GM19463 (cell line): Measurements from ENCODE around the gene RYR2.
"Not testable (repeated sequence)": the region's sequence is repeated elsewhere in the genome, so short reads cannot be mapped to it uniquely, and the experiment has no call there.

Source experiments
- ATAC-seq: cut with Tn5 transposase; IDR thresholded peaks from one replicate; pipeline ENCODE4 v1.9.1; 2021; ENCODE audit warnings: mild to moderate bottlenecking, moderate library complexity; ENCODE audit not compliant: unreplicated experiment

The RYR2 gene

DNA sequence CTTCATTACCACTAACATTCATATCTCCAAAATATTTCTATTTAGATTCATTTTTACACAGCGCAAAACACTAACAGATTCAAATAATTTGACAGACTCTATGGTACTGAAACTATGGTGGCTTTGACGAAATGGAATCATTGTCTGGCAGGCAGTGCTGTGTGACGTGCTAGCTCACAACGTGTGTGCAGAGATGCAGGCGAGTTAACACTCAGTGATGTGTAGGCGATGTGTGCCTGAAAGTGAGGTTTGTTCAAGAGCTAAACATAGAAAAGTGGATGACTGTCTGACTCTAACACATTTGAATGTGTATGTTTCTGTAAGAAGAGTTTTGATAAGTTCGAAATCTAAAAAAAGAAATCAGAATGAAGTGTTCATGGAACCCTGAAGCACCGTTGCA lies 97.7 kb downstream of the RYR2 start:
- no peak for ATAC-seq

DNA sequence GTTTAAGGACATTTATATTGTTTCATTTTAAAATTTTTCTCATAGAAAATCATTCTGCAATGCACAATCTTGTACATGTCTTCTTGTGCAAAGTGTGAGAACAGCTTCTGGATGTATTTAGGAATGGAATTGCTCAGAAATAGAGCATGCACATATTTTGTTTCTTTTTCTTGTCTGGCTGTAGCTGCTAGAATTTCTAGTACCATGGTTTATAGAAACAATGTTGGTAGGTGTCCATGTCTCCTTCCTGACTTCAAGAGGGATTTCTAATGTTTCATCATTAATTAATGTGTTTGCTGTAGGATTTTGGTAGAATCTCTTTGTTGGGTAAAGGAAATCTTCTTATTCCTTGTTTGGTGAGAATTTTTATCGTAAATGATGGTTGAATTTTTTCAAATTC lies 99.0 kb downstream of the RYR2 start:
- ATAC-seq, result no peak

DNA sequence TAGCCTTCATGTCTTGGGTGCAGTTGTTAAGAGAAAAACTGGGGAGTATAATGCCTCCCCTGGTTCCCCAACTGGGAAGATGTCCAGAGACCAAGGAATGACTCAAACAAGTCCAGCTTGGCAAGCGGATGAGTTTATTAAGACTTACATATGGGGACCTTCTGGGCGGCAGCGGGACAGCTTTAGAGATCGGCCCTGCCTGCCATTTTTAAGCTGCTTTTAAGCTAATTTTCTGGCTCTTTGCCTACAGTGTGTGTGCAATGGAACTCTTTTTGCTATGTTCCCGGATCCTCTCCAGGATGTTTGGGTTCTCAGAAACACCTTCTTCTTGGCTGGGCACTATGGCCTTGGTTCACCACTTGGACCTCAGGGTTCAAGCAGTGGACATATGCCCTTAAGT lies 99.5 kb downstream of the RYR2 start:
- no peak for ATAC-seq

DNA sequence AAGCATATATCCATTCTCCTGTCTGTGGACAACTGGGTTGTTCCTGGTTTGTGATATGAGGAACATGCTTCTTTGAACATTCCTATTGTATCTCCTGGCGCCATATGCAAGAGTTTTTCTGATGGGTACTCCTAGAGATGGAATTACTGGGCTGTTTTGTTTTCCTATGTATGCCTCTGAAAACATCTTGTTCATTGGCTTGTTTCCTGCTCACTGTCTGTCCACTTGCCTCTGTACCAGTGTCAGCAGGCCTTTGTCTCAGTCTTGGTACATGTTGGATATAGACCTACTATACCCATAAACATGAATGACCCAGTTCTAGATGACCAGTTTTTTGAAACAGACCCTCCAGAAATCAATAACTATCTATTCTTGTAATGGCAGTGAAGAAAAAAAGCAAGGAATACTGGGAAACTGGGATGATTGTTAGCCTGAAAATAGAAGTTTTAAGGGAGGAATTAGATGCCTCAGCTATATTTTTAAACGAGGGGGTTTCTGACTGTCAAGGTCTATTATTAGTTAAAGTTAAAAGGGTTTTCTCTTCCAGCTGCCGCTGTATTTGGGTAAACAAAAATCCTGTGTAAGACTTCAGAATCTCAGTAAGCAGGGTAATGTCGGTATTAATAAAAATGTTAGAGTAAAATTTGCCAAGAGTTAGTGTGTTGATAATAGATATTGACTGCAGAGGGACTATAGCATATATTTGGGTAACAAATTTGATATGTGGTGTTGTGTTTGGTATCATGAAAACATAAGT lies 103.6 kb downstream of the RYR2 start:
- ATAC-seq, result no peak

DNA sequence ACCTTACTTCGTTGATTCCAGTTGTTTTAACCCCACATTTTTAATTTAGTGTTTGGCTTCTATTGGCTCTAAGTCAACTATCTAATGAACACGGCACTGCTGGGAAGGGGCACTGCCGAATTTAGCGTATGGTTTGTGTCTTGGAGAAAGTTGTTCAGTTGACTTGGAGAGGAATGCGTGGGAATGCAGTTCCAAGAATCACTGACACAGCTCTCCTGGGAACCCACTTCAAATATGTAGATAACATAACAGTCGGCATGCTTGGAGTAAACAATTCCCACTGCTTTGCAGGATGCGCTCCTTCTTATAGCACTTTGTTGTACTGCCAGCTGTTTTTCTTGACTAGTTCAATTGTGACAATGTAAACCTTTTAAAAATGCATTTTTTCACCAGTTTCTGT lies 104.3 kb downstream of the RYR2 start:
- ATAC-seq, result no peak

DNA sequence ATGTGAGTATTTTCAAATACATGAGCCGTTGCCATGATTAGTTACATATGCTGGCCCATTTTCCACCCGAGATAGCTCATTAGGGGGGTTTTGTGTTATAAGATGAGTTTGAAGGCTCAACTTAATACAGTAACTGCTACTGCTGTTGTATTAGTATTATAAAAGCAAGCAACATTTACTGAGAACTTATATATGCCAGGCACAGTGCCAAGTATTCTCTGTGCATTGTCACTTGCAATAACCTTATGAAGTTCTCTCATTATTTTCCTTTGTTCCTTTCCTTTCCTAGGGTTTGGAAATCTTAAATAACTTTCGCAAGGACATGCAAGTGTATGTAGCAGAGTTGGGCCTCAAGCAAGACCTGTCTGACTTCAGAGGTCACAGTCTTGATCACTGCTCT lies 107.9 kb downstream of the RYR2 start:
- ATAC-seq, result no peak

DNA sequence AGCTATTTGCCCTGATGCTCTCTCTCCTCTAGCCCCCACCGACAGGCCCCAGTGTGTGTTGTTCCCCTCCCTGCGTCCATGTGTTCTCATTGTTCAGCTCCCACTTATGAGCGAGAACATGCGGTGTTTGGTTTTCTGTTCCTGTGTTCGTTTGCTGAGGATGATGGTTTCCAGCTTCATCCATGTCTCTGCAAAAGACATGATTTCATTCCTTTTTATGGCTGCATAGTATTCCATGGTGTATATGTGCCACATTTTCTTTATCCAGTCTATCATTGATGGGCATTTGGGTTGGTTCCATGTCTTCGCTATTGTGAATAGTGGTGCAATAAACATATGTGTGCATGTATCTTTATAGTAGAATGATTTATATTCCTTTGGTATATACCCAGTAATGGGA lies 110.0 kb downstream of the RYR2 start:
- not testable (repeated sequence) for ATAC-seq

DNA sequence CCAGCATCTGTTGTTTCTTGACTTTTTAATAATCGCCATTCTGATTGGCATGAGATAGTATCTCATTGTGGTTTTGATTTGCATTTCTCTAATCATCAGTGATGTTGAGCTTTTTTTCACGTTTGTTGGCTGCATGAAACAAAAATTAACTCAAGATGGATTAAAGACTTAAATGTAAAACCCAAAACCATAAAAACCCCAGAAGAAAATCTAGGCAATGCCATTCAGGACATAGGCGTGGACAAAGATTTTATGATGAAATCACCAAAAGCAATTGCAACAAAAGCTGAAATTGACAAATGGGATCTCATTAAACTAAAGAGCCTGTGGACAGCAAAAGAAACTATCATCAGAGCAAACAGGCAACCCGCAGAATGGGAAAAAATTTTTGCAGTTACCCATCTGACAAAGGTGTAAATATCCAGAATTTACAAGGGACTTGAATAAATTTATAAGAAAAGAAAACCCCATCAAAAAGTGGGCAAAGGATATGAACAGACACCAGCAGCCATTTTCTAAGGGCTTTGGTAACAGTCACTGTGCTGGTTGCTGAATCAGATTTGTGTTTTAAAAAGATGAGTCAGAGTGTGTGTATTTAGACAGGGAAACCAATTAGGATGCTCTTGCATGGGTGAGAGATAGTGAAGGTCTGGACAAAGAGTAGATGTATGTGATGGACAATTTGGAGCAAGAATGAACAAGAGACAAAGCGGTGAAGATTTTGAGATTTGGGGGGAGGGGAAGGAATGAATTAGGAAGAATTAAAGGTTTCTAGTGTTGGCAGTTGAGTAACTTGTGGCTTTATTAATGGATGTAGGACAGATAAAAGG lies 110.7 kb downstream of the RYR2 start:
- ATAC-seq, result no peak

DNA sequence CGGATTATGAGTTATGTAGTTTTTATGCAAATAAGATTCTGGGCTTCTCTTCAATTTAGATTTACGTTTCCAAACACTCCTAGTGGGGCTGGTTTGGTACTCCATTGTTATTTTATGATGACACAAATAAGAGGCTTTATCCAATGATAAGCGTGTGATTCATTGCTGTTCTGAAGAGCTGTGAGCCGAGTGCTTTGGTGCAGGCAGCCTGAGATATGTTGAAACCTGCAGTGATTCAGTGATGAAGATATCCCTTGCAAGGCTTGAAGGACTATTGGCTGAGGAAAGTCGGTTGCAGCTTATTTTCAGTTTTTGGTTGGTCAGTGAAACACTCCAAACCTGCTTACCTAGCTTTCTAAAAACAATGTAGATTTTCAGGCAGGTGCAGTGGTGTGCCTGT lies 112.2 kb downstream of the RYR2 start:
- no peak for ATAC-seq

DNA sequence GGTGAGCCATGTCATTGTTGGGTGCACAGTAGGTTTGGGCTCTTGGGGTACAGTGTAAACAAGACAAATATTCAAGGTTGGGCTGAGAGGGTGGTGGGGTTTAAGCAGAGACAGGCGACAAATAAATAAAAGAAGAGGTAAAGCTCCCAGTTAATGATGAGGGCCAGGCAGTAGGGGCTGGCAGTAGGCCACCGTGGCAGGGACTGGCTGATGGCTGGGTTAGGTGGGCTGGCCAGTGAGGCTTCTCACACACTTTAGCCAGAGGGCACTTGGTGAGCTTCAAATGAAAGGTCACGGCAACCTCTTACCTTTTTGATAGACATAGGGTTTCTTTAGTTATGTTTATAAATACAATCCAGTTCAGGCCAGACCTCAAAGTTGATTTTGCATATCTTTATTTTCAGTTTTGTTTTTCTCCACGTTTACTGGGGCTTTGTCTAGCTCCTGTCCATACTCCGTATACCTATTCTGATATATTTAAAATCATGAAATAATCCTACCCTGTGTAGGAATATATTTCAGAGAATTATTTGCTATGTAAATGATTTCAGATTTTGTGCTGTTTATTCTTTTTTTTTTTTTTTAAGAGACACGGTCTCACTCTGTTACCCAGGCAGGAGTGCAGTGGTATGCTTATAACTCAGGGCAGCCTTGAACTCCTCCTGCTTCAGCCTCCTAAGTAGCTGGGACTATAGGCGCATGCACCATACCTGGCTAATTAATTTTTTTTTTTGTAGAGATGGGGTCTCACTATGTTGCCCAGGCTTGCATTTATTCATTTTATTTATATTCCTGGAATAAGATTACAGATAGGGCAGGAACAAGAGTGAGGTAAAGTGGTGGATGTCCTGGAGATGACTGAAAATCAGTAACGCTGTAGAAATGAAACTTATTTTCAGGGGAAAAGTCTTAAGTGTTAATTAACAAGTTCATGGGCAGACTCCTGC lies 122.7 kb downstream of the RYR2 start:
- no peak for ATAC-seq

DNA sequence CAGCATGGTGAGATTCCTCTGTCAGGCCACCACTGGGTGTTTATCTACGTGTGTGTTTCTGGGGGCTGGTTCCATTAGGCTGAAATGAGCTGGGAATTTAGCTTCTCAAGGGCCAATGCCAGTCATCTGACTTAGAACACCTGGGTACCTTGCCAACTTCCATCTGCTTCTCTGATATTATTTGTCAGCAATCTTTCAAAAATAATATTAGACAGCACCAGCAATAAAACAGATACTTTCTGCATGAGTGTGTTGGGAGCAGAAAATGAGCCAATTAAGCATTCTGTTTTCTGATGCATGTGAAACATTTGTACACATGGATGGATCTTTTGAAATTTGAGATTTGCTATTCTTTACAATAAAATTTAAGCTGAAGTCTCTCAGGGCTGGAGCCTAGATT lies 124.1 kb downstream of the RYR2 start:
- ATAC-seq, result no peak

DNA sequence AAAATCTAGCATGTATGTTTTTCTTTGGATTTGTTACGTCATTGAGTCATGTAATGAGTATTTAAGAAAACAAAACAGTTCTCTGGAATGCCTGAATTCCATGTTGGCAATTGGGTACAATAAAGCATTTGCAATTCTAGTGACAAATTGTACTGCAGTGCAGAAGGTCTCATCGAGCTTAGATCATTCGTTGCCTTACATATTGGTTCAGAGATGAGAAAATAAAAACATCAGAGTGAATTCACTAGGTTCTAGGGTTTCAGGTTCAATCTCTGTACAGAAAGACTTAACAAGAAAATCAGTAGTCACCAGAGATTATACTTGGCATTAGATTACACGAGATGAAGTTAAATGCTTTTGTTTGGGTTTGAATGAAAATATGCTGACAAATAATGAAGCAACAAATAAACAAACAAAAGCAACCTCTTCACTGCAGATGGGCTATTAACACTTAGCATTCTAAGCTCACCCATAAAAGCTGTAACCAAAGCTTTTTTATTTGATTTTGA lies 124.7 kb downstream of the RYR2 start:
- no peak for ATAC-seq

DNA sequence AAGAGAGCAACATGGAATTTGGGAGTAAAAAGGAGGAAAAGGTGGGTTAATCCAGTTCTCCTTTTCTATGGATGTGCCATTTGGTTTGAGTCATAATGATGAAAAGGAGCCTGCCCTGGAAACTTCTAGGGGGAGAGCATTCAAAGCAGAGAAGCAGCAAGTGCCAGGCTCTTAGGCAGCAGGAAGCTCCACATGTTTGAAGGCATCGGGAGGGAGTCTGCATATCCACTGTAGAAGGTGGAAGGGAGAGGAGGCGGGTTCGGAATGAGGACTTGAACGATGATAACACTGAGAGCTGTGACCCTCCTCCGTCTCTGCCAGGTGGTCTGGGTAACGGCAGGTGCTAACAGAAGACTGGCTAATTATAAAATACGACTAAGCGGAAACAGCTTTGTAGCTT lies 128.2 kb downstream of the RYR2 start:
- ATAC-seq, result no peak

DNA sequence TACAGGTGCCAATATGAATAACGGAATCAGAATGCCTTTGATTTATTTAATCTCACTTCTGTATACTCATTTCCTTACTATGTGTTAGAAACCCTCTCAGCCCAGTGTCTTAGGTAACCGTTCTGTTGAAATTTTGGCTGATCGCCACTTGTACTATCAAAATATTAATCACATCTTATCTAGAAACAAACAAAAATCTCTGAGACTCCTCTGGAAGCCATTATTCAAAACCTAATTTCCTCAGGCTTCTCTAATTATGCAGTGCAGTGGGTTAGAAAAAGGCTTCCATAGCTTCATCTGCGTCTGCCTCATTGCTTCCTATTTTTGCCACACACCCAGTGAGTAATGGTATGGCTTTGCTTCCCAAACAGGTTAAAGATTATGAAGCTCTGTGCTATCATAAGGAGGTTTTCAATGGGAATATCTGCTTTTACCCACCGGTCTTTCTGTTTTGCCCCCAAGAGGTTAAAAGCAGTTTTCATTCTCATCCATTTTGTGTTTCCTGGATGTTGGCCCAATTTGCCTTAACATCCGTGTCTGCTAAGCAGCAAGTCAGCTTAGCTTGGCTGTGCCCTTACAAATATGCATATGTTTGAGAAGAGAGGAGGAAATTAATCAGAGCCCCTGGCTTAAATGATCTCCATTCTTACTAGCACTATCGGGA lies 129.6 kb downstream of the RYR2 start:
- no peak for ATAC-seq

DNA sequence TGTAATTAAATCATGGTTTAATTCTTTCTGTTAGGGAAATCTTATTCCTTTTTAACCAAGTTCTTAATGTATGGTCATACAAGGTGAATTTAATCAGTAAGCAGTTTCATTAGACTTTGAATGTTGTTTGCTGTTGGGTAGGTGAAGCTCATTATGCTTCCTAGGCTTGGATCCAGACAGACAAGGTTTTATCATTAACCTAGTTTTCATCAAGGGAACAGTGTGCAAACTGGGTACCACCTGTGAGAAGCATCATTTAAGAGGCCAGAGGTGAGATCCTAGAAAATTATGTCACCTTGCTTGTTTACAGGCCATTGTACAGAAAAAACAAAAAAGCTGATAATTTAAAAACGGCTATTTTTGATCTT lies 130.1 kb downstream of the RYR2 start:
- no peak for ATAC-seq

DNA sequence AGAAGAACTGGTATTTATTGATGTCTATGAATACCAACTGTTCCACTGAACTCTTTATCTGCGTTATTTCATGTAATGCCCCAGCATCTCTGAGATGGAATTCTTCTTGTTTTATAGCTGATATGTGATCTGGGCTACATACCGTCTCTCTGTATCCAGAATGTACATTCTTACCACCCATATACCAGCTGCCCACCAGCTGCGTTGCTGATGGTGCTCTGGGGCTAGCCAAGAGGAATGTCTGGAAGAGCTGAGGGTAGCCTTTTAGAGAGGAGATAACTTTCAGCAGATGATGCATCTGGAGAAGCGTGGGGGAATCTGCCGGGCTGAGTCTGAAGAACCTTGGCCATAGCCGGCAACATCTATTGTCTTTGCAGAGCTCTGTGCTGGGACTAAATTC lies 137.5 kb downstream of the RYR2 start:
- ATAC-seq, result no peak

DNA sequence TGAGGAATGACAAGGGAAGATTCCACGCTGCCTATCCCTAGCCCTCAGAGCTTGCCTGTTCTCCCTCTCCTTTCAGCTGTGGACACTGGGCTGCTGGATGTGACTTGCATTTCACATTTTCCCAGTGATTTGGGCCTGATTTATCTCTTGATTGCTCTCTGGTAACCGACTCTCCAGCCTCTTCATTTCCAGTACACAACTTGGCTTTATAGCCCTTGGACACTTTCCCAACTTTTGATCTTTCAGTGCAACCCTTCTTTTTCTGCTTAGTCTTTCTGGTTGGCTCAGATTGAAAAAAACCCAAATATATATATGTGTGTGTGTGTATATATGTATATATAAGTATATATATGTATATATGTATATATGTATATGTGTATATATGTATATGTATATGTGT lies 138.3 kb downstream of the RYR2 start:
- no peak for ATAC-seq

DNA sequence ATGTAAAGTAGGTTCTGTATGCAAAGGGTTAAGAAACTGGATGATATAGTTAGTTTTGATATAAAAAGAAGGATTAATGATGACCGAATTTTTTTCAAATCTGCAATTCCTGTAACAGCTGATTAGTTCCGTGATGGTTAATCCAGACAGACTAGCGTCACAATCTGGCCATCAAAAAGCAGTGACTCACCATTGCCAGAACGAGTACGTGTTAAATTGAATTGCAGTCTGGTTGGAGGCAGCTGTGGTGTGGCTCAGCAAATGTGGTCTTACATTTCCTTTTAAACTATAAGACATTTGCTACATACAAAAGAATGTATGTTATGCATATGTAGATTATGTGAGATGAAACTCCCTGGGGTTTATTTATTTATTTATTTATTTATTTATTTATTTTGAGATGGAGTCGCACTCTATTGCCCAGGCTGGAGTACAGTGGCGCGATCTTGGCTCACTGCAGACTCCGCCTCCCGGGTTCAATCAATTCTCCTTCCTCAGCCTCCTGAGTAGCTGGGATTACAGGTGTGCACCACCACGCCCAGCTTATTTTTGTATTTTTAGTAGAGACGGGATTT lies 139.8 kb downstream of the RYR2 start:
- no peak for ATAC-seq

DNA sequence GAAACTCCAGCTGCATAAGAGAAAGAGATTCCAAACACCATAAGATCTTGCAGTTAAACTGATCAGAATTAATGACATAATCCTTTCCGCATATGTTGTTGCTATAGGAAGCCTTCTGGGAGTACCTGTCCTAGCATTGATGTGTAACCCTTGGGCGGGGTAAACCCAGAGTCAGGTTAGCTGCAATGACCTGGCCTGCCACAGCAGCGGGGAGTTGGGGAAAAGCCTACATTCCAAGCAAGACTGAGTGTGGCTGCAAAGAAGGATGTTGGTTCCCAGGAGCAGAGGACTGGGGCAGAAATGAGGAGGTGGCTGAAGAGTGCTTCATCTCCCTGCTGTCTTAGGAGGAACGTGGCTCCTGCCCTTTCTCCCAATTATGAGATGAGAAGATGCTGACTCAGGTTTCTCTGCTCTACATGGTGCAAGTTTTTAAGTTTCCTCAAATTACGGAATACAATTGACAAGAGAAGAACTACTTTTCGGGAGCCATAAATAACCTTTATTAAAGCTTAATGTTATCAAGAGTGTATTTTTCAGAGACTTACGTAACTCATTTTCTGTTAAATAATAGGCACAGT lies 142.1 kb downstream of the RYR2 start:
- ATAC-seq, result no peak

DNA sequence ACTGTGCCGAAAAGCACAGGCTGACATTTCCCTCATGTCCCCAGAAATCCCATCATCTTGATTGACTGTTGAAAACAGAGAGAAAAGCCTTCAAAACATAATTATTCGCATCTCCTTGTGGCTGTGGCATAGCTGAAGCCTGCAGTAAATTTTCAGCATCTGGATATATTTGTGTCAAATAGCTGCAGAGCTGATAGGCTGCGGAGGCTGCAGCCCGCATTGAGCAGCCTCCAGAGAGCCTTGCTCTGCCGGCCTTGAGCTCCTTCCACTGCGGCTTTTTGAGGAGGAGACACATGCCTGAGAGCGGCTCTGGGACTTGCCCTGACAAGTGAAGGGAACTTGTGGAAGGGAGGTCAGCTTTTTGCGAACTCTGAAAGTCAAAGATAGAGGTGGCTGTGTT lies 144.7 kb downstream of the RYR2 start:
- no peak for ATAC-seq
